ENCODE data around the gene TMEM63B. TPM values are rescaled to one million over a fixed set of nuclear protein-coding genes. Genes with fewer than 3 reads are reported as not detected.
"Not testable (repeated sequence)": the region's sequence is repeated elsewhere in the genome, so short reads cannot be mapped to it uniquely, and the experiment has no call there.

The TMEM63B gene
- polyA plus RNA-seq, 2 of the 4 experiments (the other 2 are of a cell fraction) = 21.6 to 24.0 TPM

DNA sequence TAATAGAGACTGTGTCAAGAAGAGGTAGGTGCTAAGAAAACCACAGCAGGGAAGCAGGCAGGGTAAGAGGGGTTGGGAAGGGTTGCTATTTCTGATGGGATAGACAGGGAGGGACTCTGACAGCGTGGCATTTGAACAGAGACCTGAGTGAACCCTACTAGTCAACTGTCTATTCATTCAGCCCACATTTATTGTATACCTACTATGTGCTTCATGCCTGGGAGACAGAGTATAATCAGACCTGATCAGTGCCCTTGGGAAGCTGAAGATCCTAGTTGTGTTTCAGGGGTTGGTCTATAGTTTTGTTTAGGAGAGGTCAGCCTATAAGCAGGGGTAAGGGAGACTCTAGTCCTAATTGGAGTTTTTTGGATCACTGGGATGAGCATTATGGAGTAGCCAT is 16.4 kb downstream of the TMEM63B start:
- Histone ChIP-seq H3K9me3 (no peaks in the 10 kb centered on the region), H3K4me1 (no peaks in the 10 kb centered on the region), H3K27ac (no peak overlapping the region), H3K4me2 (no peak overlapping the region), H3K4me3 (no peak overlapping the region)
- TF ChIP-seq, protein P1, sequence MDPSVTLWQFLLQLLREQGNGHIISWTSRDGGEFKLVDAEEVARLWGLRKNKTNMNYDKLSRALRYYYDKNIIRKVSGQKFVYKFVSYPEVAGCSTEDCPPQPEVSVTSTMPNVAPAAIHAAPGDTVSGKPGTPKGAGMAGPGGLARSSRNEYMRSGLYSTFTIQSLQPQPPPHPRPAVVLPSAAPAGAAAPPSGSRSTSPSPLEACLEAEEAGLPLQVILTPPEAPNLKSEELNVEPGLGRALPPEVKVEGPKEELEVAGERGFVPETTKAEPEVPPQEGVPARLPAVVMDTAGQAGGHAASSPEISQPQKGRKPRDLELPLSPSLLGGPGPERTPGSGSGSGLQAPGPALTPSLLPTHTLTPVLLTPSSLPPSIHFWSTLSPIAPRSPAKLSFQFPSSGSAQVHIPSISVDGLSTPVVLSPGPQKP (IDR thresholded peaks at IDR 0.05; ENCODE audit: low read depth, low read length) = no peak
- POLR2A ChIA-PET = no interaction called here
- ATAC-seq (no peak), DNase-seq (ENCODE audit: low read depth in 1 of 2, low spot score in 1 of 2) (no peak), FAIRE-seq (no peak)
- 87% methylated on average over 1 of the region's 1 CpG for WGBS (ENCODE audit: missing lambda C conversion rate)
- CTCF ChIA-PET = interaction anchor here (0.7 to 1.0 kb wide), 2 partner anchors 9 to 152 kb away, joined by 3 read pairs; no protein-coding TSS in a partner anchor

- not testable (repeated sequence) for DNase-seq (ENCODE audit: low read depth in 1 of 2, low spot score in 1 of 2); H3K27ac ChIP-seq; H3K4me2 ChIP-seq; ATAC-seq; FAIRE-seq; H3K4me1 ChIP-seq; H3K4me3 ChIP-seq; H3K9me3 ChIP-seq
- POLR2A ChIA-PET = interaction anchor here (0.6 kb wide), 1 partner anchor 86 kb away, joined by 3 read pairs; no protein-coding TSS in a partner anchor
- CTCF ChIA-PET = interaction anchor here (1.0 kb wide), 1 partner anchor 28 kb away, joined by 3 read pairs; no protein-coding TSS in a partner anchor
- 86% methylated on average over 3 of the region's 3 CpGs for WGBS (ENCODE audit: missing lambda C conversion rate)
Observed at GRCh38 chr6:44144536-44144935, 17.2 kb downstream of the TMEM63B start.

- ATAC-seq (no peak), DNase-seq (ENCODE audit: low read depth in 1 of 2, low spot score in 1 of 2) (no peak), FAIRE-seq (no peak)
- CTCF ChIA-PET = no interaction called here
- Histone ChIP-seq H3K4me2 (no peak overlapping the region), H3K4me3 (no peak overlapping the region), H3K4me1 (no peaks in the 10 kb centered on the region), H3K27ac (no peak overlapping the region), H3K9me3 (no peaks in the 10 kb centered on the region)
- POLR2A ChIA-PET = no interaction called here
- TF ChIP-seq, protein P2, sequence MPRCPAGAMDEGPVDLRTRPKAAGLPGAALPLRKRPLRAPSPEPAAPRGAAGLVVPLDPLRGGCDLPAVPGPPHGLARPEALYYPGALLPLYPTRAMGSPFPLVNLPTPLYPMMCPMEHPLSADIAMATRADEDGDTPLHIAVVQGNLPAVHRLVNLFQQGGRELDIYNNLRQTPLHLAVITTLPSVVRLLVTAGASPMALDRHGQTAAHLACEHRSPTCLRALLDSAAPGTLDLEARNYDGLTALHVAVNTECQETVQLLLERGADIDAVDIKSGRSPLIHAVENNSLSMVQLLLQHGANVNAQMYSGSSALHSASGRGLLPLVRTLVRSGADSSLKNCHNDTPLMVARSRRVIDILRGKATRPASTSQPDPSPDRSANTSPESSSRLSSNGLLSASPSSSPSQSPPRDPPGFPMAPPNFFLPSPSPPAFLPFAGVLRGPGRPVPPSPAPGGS (IDR thresholded peaks at IDR 0.05) = no peak
- TF ChIP-seq BHLHE40 (IDR thresholded peaks at IDR 0.05; ENCODE audit: low read depth, low read length) (no peak), POLR2A (IDR thresholded peaks at IDR 0.05; ENCODE audit: low read length) (no peak)
Observed at GRCh38 chr6:44145839-44146238, 18.5 kb downstream of the TMEM63B start.

DNA sequence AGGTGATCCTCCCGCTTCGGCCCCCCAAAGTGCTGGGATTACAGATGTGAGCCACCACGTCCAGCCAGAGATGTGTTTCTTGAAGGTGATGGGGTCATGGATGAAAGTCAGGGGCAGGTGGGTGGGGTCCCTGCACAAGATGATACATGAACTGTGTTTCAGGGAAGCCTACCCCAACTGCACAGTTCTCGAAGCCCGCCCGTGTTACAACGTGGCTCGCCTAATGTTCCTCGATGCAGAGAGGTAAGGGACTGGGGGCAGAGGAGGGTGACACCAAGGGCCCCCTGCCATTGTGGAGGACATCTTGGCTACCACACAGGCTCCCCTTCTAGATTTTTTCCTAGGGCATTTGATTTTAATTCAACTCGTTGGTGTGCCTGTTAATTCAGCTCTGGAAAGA is 19.3 kb downstream of the TMEM63B start:
- no peak overlapping the region for H3K27ac ChIP-seq
- POLR2A ChIA-PET = no interaction called here
- no peak overlapping the region for H3K4me2 ChIP-seq
- FAIRE-seq = no peak
- no peak for DNase-seq (ENCODE audit: low read depth in 1 of 2, low spot score in 1 of 2)
- no peaks in the 10 kb centered on the region for H3K9me3 ChIP-seq
- ATAC-seq = no peak
- no peaks in the 10 kb centered on the region for H3K4me1 ChIP-seq
- H3K4me3 ChIP-seq = no peak overlapping the region
- TF ChIP-seq BHLHE40 (IDR thresholded peaks at IDR 0.05; ENCODE audit: low read depth, low read length) (no peak), CBX2 (IDR thresholded peaks at IDR 0.05; ENCODE audit: borderline replicate concordance, low read depth) (no peak), KDM5A (IDR thresholded peaks at IDR 0.05) (no peak), NPAS2 (CRISPR knock-in tag; IDR thresholded peaks at IDR 0.05; ENCODE audit: borderline replicate concordance) (no peak), CTCF (IDR thresholded peaks at IDR 0.05) (no peak), RNF2 (IDR thresholded peaks at IDR 0.05; ENCODE audit: borderline replicate concordance, low read depth) (no peak), FOXS1 (CRISPR knock-in tag; IDR thresholded peaks at IDR 0.05) (no peak)
- TF ChIP-seq, protein P2 (IDR thresholded peaks at IDR 0.05) = no peak
- TF ChIP-seq, protein P3, sequence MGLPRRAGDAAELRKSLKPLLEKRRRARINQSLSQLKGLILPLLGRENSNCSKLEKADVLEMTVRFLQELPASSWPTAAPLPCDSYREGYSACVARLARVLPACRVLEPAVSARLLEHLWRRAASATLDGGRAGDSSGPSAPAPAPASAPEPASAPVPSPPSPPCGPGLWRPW (IDR thresholded peaks at IDR 0.05) = no peak
- CTCF ChIA-PET = interaction anchor here (1.2 kb wide), 1 partner anchor 51 kb away, joined by 3 read pairs; no protein-coding TSS in a partner anchor
- WGBS (ENCODE audit: missing lambda C conversion rate) = 80% methylated on average over 10 of the region's 10 CpGs
